Skin epidermis (tissue), 12 donors: Measurements from ENCODE around the gene CDH12.
A peak's percentile ranks its signal among the peaks of the same experiment; 100 is the strongest.

Experiments used
- H3K27ac ChIP-seq, 21 experiments: fragments of 200-600 bp; sonication (generic) in 11 of 21; one replicate each; pipeline ENCODE4 v1.5.0; 2020; ENCODE audit warnings: mild to moderate bottlenecking in 3 of 21, inconsistent platforms in 2 of 21, moderate library complexity in 2 of 21
- H3K4me3 ChIP-seq, 7 experiments: fragments of 200-600 bp; sonication (generic) in 2 of 7; one replicate each; pipeline ENCODE4 v1.5.0; 2020; ENCODE audit warnings: inconsistent platforms in 2 of 7, mild to moderate bottlenecking in 2 of 7, moderate library complexity in 1 of 7

The CDH12 gene

DNA sequence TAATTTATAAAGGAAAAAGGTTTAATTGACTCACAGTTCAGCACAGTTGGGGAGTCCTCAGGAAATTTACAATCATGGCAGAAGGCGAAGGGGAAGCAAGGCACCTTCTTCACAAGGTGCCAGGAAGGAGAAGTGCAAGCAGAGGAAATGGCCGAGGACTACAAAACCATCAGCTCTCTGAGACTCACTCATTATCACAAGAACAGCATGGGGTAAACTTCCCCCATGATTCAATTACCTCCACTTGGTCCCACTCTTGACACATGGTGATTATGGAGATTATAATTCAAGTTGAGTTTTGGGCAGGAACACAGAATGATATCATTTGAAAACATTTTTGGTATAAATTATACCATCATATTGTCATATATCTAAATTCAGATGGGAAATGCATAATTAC, 934.7 kb downstream of the CDH12 start:
- Histone ChIP-seq H3K4me3 (no peak overlapping the region), H3K27ac (no peak overlapping the region)

DNA sequence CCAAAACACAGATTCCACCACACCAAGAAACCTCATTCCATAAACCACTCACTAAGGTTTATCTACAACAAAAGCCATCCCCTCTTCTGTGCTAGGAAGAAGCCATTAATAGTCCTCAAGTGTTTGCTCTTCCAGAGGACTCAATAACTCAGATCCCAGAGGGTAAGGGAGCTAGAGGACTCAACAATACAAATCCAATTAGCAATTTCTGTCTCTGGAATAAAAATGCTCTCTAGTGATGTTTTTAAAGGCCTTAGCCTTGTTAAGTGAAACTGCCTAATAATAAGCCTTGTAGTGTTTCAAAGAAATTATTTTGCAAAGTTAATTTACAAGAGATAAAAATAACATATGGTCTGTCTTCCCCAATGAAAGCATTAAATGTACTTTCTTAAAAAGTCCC, 942.4 kb downstream of the CDH12 start:
- Histone ChIP-seq H3K27ac (no peak overlapping the region), H3K4me3 (no peak overlapping the region)

DNA sequence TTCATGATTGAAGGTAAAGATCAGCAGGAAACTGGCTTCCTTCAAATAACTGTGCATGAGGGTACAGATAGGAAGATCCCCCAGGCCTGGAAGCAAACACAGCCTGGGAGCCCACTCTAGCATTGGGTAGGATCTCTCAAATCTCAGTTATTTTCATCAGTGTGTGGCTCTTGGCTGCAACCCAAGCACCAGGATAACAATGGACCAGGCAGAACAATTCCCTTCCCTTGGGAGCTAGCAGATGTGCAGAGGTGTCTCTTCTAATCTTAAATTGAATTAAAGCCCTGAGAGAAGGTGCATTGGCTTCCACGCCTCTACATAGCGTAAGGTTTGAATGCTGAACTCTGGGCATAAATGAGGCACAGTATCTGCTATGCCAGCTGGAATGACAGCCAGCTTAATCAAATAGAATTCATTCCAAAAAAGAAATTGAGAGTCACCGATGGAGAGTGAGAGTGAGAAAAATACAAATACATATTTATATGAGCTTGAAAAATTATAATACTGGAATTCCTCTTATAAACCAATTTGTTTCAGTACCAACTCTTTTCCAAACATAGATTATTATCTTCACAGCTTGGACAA, 957.3 kb downstream of the CDH12 start:
- Histone ChIP-seq H3K27ac (no peak overlapping the region), H3K4me3 (no peak overlapping the region)

DNA sequence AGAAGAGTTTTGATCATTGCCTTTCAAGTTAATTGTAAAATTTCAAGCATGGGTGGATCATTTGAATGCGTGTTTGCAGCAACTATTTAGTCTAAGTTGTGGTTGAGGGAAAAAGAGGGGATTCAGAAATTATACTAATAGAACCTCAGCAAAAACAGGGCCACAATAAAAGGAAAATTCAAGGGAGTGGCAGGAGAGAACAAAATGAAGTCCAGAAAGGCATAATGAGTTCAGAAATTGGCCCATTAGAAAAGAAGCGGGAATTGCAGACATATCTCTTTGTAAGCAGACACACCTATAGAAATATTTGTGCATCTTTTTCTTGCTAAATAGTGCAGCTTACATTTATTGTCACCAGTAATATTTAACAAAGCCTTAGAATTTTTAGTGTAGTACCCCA, 960.0 kb downstream of the CDH12 start:
- H3K4me3 ChIP-seq = no peak overlapping the region
- H3K27ac ChIP-seq = no peak overlapping the region

DNA sequence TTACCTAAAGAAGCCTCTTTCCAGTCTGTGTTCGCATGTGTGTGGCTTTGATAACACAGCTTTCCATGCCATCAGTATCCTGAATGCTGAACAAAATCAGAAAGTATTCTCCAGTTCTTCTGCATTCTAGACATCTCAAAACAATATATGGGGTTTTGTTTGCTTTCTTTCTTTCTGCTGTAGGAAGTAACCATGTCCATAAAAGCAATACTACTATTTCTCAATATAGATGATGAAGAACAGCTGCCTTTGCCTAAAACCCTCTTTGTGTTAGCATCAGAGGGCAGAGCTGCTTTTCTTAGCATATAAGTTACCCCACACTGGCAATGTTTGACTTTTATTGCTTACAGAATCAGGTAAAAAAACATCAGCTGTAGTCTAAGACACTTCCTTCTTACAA, 963.6 kb downstream of the CDH12 start:
- Histone ChIP-seq H3K4me3 (no peak overlapping the region), H3K27ac (no peak overlapping the region)

DNA sequence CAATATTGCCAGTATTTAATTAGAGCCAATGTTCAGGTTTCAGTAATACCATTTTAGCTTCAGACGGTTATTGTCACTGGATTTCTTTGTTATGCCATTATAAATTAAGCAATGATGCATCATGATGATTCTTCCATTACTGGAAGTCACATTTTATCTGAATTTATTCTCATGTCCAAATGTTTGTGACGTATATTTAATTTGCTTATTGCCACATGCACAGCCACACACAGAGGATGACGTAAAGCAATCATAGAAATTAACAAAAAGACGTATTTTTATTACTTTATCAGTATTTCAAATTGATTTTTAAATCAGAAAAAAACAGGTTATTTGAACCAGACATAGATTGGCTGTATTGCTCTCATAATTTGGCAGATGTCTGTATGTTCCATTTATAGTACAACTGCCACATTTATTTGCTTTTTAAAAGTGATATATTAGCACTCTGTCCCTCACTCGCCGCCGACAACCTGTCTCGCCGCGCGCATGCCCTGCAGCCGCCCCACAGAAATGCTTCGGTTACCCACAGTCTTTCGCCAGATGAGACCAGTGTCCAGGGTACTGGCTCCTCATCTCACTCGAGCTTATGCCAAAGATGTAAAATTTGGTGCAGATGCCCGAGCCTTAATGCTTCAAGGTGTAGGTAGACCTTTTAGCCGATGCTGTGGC, 970.9 kb downstream of the CDH12 start:
- H3K4me3 ChIP-seq = no peak overlapping the region
- H3K27ac ChIP-seq = no peak overlapping the region

DNA sequence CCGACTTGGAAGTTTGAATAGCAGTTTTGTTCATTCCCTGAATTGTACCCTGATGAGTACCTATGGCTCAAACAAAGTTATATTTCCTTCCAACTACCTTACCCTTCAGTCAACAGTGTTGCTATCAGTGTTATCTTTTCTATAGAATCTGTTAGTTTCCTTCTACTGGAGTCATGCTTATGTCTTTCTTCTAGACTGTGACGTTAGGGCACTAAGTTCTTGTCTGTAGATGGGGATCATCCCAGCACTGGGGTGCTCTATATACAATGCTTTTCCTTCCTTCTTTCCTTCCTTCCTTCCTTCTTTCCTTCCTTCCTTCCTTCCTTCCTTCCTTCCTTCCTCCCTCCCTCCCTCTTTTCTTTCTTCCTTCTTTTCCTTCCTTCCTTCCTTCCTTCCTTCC, 973.0 kb downstream of the CDH12 start:
- H3K4me3 ChIP-seq = no peak overlapping the region
- no peak overlapping the region for H3K27ac ChIP-seq

DNA sequence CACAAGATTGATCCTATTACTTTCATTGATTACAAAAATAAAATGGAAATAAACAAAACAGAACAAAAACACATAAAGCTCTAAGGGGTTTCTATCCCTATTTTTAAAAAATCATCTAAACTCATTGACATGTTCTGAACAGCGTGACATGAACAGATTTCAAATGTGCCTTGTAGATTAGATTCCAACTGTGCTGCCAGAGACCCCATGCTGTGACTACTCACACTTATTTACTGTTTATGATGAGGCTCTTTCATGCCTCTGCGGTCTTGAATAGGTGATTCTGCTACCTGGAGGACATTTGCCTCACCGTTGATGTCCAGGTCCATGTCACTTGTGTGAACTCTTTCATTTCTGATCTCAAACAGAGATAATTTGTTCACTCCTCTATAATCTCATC, 990.2 kb downstream of the CDH12 start:
- no peak overlapping the region for H3K4me3 ChIP-seq

DNA sequence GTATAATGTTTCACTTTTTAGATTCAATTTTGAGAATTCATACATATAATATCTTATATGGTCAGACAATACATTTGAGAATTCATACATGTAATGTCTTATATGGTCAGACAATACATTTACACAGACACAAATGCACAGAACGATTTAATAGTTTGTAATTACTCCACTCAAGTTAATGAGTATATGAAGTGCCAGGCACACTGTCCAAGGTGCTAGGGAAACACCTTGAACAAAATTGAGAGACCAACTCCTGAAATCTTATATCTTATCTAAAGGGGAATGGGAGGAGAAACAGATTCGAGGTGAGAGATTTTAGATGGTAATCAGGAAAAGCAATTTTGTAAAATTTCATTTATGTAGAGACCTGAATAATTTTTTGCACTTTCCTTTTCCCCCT, 994.7 kb downstream of the CDH12 start:
- Histone ChIP-seq H3K4me3 (no peak overlapping the region), H3K27ac (no peak overlapping the region)

More for the DNA sequence above, 990.2 kb downstream of the CDH12 start:
- no peak overlapping the region for H3K27ac ChIP-seq

DNA sequence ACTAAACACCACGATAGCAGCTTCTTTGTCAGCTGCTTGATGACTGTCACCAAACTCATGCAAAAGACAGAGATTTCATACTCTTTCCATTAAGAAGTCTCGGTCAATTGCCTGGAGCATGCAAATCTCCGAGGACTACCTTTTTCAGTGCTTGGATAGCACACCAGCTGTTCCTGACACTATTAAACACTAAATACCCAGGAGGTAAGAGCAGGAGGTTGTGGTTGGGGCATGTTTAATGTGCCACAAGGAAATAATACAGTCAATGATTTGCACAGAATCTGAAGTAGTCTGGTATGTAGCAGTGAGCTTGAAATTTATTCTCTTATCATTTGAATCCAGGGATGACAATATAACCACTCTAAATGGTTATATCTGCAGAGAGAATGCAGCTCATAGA, 996.2 kb downstream of the CDH12 start:
- no peak overlapping the region for H3K4me3 ChIP-seq
- H3K27ac ChIP-seq = no peak overlapping the region

DNA sequence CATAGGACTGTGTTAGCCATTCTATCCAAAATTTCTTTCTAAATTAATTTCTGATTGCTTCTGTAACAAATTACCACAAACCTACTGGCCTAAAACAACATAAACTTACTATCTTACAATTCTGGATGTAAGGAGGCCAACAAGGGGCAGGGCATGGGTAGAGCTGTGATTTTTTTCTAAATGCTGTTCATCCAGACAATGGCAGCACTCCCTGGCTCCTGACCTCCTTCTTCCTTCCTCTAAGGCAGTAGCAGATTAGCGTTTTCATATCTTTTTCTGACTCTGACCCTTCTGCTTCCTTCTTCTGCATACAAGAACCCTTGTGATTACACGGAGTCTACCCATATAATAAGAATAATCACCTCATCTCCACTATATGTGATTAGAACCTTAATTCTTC, 1005.8 kb downstream of the CDH12 start:
- Histone ChIP-seq H3K27ac (no peak overlapping the region), H3K4me3 (no peak overlapping the region)

DNA sequence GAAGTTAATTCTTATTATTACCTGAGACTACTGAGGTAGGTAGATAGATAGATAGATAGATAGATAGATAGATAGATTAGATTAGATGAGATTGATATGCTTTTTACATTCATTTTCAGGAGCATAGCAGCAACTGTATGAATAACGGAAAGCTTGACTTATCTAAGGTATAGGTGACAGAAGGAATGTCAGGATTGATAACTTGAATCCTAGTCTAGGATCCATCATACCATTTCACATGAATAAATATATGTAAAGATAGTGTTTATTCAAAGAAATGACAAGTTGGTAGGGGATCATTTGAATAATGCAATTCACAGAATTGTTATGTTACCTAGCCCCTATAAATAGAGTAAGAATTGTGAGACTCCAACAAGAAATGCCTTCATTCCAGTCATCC, 1008.2 kb downstream of the CDH12 start:
- no peak overlapping the region for H3K4me3 ChIP-seq
- no peak overlapping the region for H3K27ac ChIP-seq

DNA sequence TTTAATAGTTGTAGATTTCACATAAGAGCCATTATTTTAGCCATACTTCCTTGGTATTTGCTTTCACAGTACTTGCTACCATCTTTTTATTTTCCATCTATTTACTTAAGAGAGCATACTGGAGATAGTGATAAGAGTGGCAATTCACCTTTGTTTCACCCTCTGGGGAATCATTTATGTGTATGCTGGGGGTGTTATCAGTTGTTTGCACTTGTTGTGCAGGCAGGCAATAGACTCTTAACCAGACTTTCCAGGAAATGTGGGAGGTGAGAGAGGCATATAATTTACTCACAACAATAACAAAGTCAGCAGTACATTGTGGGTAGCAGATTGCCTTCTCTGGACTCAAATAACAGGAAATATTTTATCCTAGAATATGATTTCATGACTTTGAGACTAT, 1018.3 kb downstream of the CDH12 start:
- Histone ChIP-seq H3K4me3 (no peak overlapping the region), H3K27ac (no peak overlapping the region)

DNA sequence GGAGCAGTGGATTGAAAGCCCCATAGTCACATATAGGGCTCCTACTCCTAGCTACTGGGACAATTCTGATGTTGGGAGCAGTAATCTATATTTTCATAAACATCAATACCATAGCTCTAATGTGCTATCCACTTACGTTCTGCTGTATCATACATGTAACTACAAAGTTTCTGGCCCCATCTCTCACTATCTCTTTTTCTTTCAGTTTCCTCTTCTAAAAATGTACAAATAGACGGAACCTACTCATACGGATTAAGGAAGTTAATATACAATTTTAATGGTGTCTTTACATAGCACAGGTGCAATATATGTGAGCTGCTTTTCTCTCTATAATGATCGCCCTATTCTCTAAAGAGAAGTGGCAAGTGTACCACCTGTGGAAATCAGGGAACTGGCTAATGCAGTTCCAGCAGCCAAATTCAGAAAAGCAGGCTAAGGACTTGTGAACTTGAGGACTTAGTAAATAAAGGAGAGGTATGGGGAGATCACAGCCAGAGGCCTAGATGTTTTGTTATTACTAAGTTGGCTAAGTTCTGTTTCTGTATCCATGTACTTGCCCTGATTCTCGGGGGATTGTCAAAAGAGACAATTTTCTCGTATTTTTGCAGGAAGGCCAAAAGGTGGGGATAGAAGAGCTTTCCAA, 1021.9 kb downstream of the CDH12 start:
- H3K4me3 ChIP-seq = no peak overlapping the region
- H3K27ac ChIP-seq = no peak overlapping the region

DNA sequence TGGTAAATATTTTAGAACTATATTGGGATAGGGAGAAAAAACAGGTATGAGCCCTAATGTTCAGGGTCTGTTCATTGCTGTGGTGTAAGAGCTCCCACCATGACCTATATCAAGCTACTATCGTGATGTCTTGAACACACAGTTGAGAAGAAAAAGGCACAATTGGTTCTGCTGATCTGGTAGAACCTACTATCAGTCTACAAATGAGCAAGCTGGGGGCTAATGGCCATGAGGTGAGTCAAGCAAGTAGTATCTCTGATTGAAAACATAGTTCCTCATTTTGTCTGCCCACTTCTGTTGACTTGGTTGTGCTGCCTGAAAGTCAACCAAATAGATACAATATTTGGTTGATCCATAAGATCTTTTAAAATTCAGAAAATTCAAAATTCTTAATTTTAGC, 1026.3 kb downstream of the CDH12 start:
- H3K27ac ChIP-seq = no peak overlapping the region
- no peak overlapping the region for H3K4me3 ChIP-seq

DNA sequence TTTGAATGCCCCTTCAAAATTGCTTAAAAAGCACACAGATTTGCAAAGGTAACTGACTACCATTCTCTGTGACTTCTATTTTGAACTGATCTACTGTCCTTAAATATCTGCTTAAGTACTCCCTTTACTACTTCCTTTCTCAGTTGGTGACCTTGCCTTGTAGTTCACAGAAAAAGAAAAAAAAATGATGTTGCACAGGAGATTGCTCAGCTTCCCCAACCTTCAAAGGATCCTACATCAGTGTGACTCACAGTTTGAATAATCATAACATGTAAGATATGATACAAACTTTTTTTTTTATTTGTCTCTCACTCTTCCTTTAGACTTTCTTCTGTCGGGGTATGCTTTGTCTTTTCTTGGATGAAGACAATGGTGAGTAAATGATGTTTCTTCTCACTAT, 1029.6 kb downstream of the CDH12 start:
- Histone ChIP-seq H3K4me3 (no peak overlapping the region), H3K27ac (no peak overlapping the region)

DNA sequence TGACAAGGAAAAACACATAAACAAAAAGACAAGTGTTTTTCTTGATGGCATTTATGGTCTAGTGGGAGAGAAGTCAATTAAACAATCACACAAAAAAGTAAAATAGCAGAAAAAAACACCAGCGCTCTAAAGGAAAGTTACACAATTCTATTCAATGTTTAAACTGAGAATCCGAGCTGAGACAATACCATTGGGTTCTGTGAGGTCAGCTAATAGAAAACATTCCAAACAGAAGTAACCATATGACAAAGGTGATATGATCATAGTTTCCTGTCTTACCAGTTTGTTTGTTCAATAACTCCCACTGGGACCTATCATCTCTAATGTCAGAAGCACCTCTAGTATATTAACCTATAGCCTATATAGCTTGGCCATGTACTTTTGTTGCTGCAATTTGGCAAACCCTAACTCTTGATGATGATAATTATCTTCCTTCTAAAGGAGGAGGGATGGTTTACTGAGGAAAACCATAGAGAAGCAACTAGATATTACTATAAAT, 1030.0 kb downstream of the CDH12 start:
- no peak overlapping the region for H3K27ac ChIP-seq
- H3K4me3 ChIP-seq = no peak overlapping the region

DNA sequence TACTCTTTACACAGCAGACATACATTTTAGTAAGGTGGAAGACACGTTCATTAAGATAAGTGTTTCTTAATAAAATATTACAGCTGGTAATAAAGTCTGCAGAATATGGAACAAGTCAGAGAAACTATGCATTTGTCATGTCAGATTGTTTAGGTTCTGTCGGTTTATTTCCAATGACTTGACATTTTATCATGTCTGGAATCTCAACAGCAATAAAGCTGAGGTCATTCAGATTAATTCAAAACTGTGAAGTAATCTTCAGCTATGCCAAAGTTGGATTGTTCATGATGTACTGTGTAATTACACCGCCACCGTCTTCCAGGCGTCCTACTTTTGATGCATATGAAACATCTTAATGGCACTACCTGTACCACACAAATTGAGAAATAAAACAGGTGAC, 1032.6 kb downstream of the CDH12 start:
- H3K27ac ChIP-seq = no peak overlapping the region
- H3K4me3 ChIP-seq = no peak overlapping the region

DNA sequence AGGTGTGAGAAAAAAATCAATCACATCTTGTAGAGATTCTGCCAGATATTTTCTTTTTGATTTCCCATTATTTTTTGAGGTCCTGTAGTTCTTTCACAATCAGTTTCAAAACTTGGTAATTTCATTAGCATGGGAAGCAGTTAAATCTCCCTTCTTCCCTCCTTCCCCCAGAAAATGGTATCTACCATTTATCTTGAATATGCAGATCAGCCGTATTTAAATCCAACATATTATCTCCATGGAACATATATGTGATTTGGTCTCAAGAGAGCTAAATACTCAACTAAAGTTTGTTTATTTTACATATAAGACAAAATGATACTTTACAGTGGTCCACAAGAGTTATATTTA, 1034.8 kb downstream of the CDH12 start:
- H3K27ac ChIP-seq = no peak overlapping the region
- H3K4me3 ChIP-seq = peak overlapping the region in 2 of 7 experiments; percentile 13 to 16

DNA sequence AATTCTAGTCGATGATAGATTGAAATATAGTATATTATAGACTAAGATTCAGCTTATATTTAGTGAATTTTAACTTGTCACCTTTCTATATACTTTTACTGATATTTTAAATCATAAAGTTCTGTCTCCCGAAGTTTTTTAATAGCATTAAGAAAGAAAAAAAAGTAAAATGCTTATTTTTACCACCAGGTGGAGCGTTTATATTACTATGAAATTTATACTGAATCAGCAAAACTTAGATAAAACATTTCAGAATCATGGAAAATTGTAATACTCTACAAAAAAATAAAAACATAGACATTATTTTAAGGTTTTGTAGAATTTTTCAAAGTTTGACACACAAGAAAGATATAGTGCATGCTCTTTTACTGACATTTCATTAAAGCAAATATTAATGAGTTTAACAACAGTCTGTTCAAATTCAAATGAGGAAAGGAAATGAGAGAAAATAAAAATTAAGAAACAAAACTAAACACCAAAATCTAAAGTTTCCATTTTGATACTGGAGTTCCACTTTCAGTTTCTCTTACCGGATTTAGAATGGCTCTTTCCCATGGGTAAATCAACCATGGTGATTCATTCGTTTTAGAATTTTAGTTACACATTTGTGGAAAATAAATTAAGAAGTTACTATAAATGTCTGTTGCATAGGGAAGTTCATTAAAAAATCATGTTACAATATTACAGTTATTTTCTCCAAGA, 1035.3 kb downstream of the CDH12 start:
- Histone ChIP-seq H3K27ac (no peak overlapping the region), H3K4me3 (peak overlapping the region in 2 of 7 experiments; percentile 13 to 16)

DNA sequence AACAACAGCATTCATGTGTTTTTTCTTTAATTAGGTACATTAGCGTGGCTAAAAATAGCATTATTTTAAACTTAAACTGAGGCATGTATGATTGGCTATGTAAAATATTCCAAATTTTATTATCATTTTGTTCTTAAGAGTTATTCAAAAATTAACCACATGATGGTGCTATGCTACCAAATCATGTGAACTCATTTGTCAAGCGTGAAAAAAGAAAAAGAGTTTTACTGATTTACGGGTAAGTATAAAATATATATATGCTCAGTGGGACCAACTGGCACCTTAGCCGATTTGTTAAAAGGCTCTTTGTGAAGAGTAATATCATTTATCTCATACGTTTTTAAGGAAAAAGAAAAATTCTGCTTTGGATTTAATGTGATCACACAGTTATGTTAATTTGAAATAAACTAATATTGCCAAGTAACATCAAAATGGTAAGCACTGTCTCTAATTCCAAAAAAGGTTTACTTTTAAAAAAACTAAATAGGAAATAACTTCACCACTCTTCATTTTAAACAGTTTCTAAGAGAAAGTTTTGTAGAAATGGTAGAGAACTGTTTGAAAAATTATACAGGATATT, 1042.3 kb downstream of the CDH12 start:
- Histone ChIP-seq H3K4me3 (no peak overlapping the region), H3K27ac (no peak overlapping the region)
